ENCODE data around the gene BTBD9. TPM values are rescaled to one million over a fixed set of nuclear protein-coding genes. Genes with fewer than 3 reads are reported as not detected.

The BTBD9 gene
- total RNA-seq, 3 donors from 2014 or later, result 12.8 to 25.5 (median 19.0) TPM

DNA sequence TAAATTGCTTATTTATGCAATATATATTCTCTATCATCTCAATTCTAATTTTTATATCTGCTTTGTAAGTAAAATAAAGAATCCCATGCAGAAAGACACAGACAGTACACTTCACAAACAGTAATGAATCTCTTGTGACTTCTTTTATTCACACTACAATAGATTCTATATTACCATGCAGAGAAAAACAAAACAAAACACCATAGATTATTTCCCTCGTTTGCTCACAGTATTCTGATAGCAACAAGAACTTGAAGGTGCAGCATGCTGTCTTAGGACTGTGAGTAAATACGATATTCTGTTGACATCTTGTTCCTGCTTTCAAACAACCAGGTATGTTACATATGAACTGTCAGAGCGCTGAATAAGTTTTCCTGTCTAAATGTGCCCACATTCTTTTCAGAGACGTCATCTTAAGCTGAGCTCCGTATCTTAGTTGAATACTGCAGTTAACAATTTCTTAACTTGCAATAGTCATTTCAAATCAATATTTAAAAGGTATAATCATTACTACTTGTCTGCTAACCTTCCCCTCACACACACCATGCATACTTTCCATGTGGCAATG lies 140.1 kb downstream of the BTBD9 start:
- Histone ChIP-seq H3K27me3 (no peaks in the 10 kb centered on the region), H3K9me3 (no peaks in the 10 kb centered on the region), H3K4me1 (no peaks in the 10 kb centered on the region), H3K36me3 (no peaks in the 10 kb centered on the region), H3K4me3 (no peak overlapping the region), H3K27ac (no peak overlapping the region)
- no peak for TF ChIP-seq POLR2AphosphoS5 (IDR thresholded peaks at IDR 0.05)
- TF ChIP-seq POLR2A (IDR thresholded peaks at IDR 0.05), result no peak
- no peak for TF ChIP-seq CTCF (IDR thresholded peaks at IDR 0.05)
- intact Hi-C loops (cut with DNase I; ENCODE audit: low total_unique reads), result no loop called here
- no peak for DNase-seq (ENCODE audit: low spot score in 2 of 2)

- no peaks in the 10 kb centered on the region for H3K36me3 ChIP-seq
- no peak for DNase-seq (ENCODE audit: low spot score in 2 of 2)
- H3K27ac ChIP-seq, result no peak overlapping the region
- intact Hi-C loops (cut with DNase I; ENCODE audit: low total_unique reads), result no loop called here
- no peaks in the 10 kb centered on the region for H3K27me3 ChIP-seq
- TF ChIP-seq POLR2A (IDR thresholded peaks at IDR 0.05) (no peak), POLR2AphosphoS5 (IDR thresholded peaks at IDR 0.05) (no peak), CTCF (IDR thresholded peaks at IDR 0.05) (no peak)
- no peak overlapping the region for H3K4me3 ChIP-seq
- H3K9me3 ChIP-seq, result no peaks in the 10 kb centered on the region
- no peaks in the 10 kb centered on the region for H3K4me1 ChIP-seq
Observed at GRCh38 chr6:38498805-38499445, 140.8 kb downstream of the BTBD9 start.

- no peak overlapping the region for H3K4me3 ChIP-seq
- H3K4me1 ChIP-seq, result no peaks in the 10 kb centered on the region
- TF ChIP-seq POLR2A (IDR thresholded peaks at IDR 0.05) (no peak), CTCF (IDR thresholded peaks at IDR 0.05) (no peak), POLR2AphosphoS5 (IDR thresholded peaks at IDR 0.05) (no peak)
- H3K27ac ChIP-seq, result no peak overlapping the region
- no peaks in the 10 kb centered on the region for H3K9me3 ChIP-seq
- H3K27me3 ChIP-seq, result no peaks in the 10 kb centered on the region
- no peaks in the 10 kb centered on the region for H3K36me3 ChIP-seq
- no peak for DNase-seq (ENCODE audit: low spot score in 2 of 2)
- intact Hi-C loops (cut with DNase I; ENCODE audit: low total_unique reads), result no loop called here
Observed at GRCh38 chr6:38498085-38498484, 141.6 kb downstream of the BTBD9 start.

GRCh38 chr6:38497546-38497945 lies 142.2 kb downstream of the BTBD9 start:
- intact Hi-C loops (cut with DNase I; ENCODE audit: low total_unique reads), result no loop called here
- no peaks in the 10 kb centered on the region for H3K4me1 ChIP-seq
- no peaks in the 10 kb centered on the region for H3K36me3 ChIP-seq
- no peaks in the 10 kb centered on the region for H3K9me3 ChIP-seq
- H3K4me3 ChIP-seq, result no peak overlapping the region
- H3K27ac ChIP-seq, result no peak overlapping the region
- H3K27me3 ChIP-seq, result no peaks in the 10 kb centered on the region
- TF ChIP-seq CTCF (IDR thresholded peaks at IDR 0.05), result no peak
- TF ChIP-seq POLR2A (IDR thresholded peaks at IDR 0.05), result no peak
- no peak for TF ChIP-seq POLR2AphosphoS5 (IDR thresholded peaks at IDR 0.05)
- no peak for DNase-seq (ENCODE audit: low spot score in 2 of 2)

- Histone ChIP-seq H3K4me3 (no peak overlapping the region), H3K36me3 (no peaks in the 10 kb centered on the region), H3K9me3 (no peaks in the 10 kb centered on the region), H3K27me3 (no peaks in the 10 kb centered on the region), H3K27ac (no peak overlapping the region), H3K4me1 (no peaks in the 10 kb centered on the region)
- intact Hi-C loops (cut with DNase I; ENCODE audit: low total_unique reads), result no loop called here
- TF ChIP-seq CTCF (IDR thresholded peaks at IDR 0.05) (no peak), POLR2A (IDR thresholded peaks at IDR 0.05) (no peak), POLR2AphosphoS5 (IDR thresholded peaks at IDR 0.05) (no peak)
- no peak for DNase-seq (ENCODE audit: low spot score in 2 of 2)
Observed at GRCh38 chr6:38495922-38496635, 143.7 kb downstream of the BTBD9 start.
